Measurements from ENCODE around the gene RPS6KC1. TPM values are rescaled to one million over a fixed set of nuclear protein-coding genes. Genes with fewer than 3 reads are reported as not detected.
"Not testable (repeated sequence)": the region's sequence is repeated elsewhere in the genome, so short reads cannot be mapped to it uniquely, and the experiment has no call there.

The RPS6KC1 gene
- total and polyA plus RNA-seq, 2 of the 4 experiments (the other 2 are of a cell fraction), result 7.9 to 23.7 TPM

GRCh38 chr1:213045321-213046226 lies 5.5 kb upstream of the RPS6KC1 start:
- H3K4me2 ChIP-seq (ENCODE audit: low read depth, low read length); H4K5ac ChIP-seq (ENCODE audit: low read depth, low read length); H3K27me3 ChIP-seq (ENCODE audit: control insufficient read depth, insufficient read depth, low read length); H4K20me1 ChIP-seq (ENCODE audit: insufficient read depth, low read length); H3K18ac ChIP-seq (ENCODE audit: low read depth, low read length); H3K9ac ChIP-seq (ENCODE audit: low read depth, low read length); dilution Hi-C loops (cut with HindIII; ENCODE audit: low sequenced_read_pairs, unreplicated experiment); CTCF ChIA-PET; H2BK120ac ChIP-seq (ENCODE audit: low read depth, low read length); H2AK9ac ChIP-seq (replicated peaks; ENCODE audit: low read depth, low read length, poor library complexity); H2BK15ac ChIP-seq (ENCODE audit: low read depth, low read length); H2AFZ ChIP-seq (replicated peaks; ENCODE audit: low read length, poor library complexity); DNase-seq; H4K8ac ChIP-seq (ENCODE audit: low read depth in 2 of 2, low read length in 2 of 2); in situ Hi-C loops (cut with MboI; ENCODE audit: low sequenced_read_pairs); H3K79me1 ChIP-seq (ENCODE audit: low read depth in 1 of 2, low read length in 2 of 2); H3K23ac ChIP-seq (ENCODE audit: low read depth, low read length); H3K14ac ChIP-seq (replicated peaks; ENCODE audit: low read depth, low read length); H3K36me3 ChIP-seq (ENCODE audit: control insufficient read depth, insufficient read depth, low read length); H2AK5ac ChIP-seq (ENCODE audit: low read depth, low read length); H3K9me3 ChIP-seq (ENCODE audit: control insufficient read depth, insufficient read depth, low read length); H3K27ac ChIP-seq (ENCODE audit: insufficient read depth, low read length); H3K4me1 ChIP-seq (ENCODE audit: control insufficient read depth, insufficient read depth, low read length); H4K91ac ChIP-seq (ENCODE audit: insufficient read depth, low read depth, low read length); H2BK20ac ChIP-seq (ENCODE audit: low read depth, low read length); ATAC-seq (ENCODE audit: low read depth); intact Hi-C loops (cut with micrococcal nuclease); BruUV-seq (replicated peaks); H3K56ac ChIP-seq (ENCODE audit: extremely low read depth, insufficient read depth, low read length); POLR2A ChIA-PET (ENCODE audit: unreplicated experiment); H3K9me1 ChIP-seq (ENCODE audit: insufficient read depth, low read length); H2BK5ac ChIP-seq (ENCODE audit: low read depth, low read length, poor library complexity, severe bottlenecking); H3K4me3 ChIP-seq (ENCODE audit: insufficient read depth, low read depth, low read length); H3K4ac ChIP-seq (ENCODE audit: low read depth, low read length): not testable (repeated sequence)
- 100% methylated on average over 3 of the region's 13 CpGs; no CpG with 5 or more reads in 1 of the 2 experiments for WGBS, 2 experiments (ENCODE audit: extremely low coverage in 2 of 2, insufficient read length in 1 of 2)
